ENCODE measurements around the gene CPB2. TPM values are rescaled to one million over a fixed set of nuclear protein-coding genes. Genes with fewer than 3 reads are reported as not detected.

The CPB2 gene
- total RNA-seq, 1 donor from 2014 or later: not detected

DNA sequence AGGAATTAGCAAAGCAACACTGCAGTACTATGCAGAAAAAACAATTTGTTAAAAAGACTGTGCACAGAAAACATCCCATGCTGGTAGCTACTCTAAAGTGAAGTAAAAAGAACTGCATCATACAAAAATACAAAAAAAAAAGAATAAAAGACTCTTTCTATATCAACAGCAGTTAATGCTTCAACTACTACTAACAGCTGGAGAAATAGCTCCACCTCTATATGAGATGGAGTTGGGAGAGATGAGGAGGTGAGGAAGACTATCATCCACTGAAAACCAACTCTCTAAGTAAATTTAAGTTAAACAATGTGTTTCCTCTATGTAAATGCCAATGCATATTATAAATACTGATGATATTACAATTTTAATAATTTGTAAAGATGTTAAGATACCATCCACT is 54.1 kb downstream of the CPB2 start:
- DNase-seq: no peak

DNA sequence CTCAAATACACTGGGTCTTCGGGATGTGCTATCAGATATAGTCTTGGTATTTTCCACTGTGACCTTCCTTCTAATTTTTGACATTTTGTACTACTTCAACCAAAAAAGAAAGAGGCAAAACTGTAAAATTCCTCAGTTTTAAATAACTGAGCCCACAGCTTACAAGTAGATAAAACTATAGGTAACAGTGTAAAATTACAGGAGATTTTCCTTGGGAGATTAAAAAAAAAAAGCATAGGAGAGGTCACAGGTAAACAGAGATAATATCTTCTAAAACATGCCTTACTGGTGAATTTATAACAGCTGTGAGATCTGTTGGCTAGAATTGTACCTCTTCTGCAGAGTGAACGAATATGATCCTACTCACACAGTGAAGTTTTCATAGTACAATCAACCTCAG is 59.4 kb downstream of the CPB2 start:
- DNase-seq: no peak

DNA sequence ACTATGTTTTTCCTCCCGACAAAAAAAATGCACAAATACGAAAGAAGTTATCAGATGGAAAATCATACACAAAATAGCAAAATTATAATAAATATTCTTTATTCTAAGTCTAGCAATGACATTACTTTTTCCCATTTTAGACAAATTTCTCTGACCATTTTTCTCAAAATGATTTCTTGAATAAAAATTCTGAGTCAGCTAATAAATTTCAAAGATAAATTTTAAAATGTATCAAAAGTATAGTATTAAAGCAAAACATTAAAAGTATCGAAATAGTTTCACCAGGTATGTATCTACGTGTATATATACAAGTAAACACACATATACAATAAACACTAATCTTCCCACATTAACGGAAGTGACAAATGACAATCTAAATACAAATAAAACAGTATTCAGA is 61.2 kb downstream of the CPB2 start:
- no peak for DNase-seq

DNA sequence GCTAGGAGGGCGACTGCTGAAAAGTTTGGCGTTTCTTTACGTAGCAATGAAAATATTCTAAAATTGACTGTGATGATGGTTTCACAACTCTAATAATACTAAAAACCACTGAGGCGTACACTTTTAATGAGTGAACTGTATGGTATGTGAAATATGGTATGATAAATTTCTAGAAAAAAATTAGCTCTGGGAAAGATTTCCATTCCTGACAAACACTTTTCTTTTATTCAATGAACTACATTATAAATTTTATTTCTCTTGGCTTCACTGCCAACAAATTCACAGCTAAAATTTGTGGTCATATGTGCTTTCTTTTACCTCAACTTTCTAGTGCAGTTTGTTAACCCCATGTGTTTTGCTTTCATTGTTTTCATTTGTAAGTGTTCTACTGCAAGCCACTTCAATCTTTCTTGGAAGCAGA is 63.4 kb downstream of the CPB2 start:
- no peak for DNase-seq

DNA sequence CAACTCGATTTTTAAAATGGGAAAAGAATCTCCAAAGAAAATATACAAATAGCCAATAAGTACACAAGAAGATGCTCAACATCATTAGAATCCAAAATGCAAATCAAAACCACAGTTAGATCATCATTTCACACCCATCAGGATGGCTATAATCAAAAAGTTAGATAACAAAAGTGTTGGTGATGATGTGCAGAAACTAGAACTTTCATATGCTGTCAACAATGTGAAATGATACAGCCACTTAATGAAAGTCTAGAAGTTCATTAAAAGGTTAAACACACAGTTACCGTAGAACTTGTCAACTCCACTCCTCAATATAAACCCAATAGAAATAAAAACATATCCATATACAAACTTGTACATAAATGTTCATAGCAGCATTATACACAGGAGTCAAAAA is 64.1 kb downstream of the CPB2 start:
- no peak for DNase-seq

DNA sequence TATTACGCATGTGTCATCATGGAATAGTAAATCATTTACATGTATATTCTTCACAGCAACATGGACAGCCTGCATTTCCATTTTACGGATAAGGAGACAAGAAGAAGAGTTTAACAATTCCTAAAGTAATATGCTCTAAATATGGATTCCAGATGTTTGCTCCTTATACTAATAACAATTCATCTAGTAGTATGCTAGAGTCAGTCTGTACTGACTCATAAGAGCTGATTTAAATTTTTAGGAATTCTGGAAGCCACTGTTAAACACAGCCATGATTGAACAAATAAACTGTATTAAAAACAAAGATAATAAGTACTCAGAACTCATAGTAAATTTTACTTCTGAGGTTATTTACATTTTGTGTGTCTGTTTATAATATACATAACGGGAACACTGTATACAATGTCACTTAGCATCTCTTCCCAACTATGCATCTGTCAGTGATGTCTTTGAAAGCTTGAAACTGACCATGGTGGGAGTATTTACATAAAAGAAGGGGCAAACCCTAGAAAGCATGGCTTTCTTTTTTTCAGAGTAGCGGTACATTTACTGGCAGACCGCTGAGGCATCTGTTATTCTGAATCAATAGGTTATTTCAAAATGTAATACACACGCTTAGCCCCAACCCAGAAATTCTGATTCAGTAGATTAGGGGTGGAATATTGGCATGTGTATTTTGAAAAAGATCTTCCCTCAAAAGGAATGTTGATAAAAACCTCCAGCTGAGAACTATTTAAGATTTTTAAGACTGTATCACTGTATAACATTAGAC is 65.2 kb downstream of the CPB2 start:
- DNase-seq: no peak

DNA sequence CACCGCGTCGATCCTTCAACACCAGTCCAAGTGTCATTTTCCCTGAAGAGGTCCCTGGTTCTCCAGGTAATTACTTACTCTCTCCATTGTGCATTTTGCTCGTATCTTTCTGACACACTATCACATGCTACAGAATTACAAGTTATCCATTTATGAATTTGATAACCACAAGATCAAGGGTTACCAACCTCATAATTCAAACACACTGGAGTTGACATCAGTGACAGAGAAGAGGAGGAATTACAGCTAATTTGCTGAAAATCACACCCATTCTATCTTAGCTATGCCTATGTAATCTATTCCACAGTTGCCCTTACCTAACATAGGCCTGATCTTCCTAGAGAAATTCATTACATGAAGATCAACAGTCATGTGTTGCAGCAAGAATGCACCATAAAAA is 66.5 kb downstream of the CPB2 start:
- DNase-seq: no peak

DNA sequence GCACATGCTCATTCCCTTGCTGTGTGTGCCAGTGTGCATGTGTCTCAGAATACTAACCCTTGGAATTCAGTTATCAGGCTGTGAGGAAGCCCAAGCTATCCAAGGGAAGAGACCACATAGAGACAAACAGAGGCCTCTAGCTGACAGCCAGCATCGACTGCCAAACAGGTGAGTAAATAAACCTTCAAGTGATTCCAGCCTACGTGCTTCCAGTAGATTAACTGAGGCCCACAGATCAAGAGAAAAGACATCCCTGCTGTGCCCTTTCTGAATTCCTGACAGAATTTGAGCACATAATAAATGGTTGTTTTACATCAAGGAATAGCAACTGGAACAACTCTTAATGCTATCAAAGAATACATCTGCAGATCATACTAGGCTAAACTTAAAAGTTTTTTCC is 69.8 kb downstream of the CPB2 start:
- DNase-seq: no peak

DNA sequence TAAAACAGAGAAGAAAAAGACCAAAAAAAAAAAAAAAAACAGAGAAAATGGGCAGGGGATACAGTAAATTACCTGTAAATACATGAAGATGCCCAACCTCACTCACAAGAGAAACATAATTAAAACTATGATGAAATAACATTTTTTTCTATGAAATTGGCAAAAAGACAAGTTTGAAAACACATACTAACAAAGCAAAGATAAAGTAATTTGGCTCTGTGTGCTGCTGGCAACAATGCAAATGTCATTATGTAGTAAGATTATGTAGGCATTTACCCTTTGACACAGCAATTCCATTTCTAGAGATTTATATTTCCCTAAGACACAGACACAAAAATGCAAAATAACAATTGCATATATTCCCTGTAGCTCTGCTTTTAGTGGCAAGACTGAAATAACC is 72.5 kb downstream of the CPB2 start:
- no peak for DNase-seq

DNA sequence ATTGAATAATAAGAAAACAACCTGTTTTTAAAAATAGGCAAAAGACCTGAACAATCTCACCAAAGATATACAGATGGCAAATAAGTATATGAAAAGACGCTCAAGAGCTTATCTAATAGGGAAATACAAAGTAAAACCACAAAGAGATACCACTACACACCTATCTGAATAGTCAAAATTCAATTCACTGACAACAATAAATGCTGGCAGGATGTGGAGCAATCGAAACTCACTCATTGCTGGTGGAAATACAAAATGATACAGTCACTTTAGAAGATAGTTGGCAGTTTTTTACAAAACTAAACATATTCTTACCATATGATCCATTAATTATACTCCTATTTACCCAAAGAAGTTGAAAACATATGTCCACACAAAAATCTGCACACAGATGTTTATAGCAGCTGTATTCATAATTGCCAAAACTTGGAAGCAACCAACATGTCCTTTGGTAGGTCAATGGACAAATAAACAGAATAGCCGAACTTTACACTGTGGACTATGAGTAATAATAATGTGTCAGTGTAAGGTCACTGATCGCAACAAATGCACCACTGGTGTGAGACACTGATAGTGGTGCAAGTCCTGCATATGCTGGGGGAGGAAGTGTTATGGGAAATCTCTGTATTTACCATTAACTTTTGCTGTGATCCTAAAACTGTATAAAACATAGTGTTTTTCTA is 73.1 kb downstream of the CPB2 start:
- no peak for DNase-seq

DNA sequence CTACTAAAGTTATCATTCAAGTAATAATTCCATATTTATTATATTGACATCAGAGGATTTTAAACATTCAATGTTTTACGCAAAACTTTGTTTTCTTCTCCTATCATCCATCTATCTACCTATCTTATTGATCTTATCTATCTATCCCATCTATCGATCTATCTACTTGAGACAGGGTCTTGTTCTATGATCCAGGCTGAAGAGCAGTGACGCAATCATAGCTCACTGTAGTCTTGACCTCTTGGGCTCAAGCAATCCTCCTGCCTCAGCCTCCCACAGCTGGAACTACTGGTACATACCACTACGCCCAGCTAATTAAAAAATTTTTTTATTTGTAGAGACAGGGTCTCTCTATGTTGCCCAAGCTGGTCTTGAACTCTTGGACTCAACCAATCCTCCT is 79.7 kb downstream of the CPB2 start:
- DNase-seq: no peak

DNA sequence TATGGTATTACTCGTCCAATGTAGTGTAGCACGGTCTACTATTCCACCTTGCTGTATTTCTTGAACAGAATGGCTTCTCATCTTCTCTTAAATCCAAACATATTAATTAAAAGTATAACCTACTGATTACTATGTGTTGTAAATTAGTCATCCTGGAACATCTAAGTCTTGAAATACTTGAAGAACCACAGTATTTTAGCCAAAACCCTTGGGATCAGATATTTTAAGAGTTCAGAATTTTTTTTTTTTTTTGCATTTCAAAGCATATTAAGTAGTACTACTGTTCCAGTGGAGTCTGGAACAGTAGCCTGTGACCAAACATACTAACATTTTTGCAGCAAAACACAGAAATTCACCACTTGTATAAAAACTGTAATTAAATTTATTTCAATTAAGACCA is 82.4 kb downstream of the CPB2 start:
- DNase-seq: no peak

DNA sequence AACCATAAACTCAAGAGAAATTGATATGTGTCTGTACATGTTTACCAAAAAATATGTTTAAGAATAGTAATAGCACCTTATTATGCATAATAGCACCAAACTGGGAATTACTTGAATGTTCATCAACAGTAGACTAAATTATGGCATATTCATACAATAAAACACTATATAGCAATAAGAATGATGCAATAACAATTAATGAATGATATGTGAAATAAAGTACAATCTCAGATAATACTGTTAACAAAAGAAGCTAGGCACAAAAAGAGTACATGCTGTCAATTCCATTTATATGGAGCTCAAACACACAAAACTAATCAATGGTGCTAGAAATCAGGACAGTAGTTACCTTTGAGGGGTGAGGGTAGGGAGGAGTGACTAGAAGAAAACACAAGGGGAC is 88.6 kb downstream of the CPB2 start:
- DNase-seq: no peak

DNA sequence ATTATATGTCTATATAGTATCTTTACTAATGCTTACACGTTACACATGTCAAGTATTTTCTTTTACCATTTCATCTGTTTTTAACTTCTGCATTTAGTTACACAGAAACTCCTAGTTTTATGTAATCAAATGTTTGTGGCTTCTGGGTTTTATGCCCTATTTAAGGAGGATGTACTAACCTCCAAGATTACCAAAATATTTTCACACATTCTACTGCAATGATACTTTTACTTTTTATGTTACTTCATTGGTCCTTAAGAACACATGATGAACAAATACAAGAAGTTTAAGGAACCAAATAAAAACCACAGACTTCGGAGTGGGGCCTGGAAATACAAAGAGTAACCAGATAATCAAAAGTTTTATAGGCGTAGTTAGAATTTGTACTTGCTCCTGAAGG is 89.5 kb downstream of the CPB2 start:
- no peak for DNase-seq

DNA sequence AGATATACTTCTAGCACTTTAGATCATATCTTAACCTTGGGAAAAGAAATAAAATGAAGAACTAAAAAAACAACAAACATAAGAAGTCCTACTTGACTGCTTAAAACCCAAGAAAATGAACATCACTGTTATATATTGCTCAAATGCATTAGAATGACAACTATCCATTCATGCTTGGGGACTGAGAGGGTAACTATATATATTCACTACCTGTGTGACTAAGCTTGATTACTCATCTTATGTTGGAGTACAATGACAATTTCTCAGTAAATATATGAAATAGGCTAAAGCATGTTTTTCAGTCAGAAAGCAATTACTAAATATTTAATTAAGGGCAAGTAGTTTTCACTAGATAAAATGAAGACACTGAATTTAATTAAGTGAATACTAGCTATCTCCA is 92.4 kb downstream of the CPB2 start:
- DNase-seq: no peak

DNA sequence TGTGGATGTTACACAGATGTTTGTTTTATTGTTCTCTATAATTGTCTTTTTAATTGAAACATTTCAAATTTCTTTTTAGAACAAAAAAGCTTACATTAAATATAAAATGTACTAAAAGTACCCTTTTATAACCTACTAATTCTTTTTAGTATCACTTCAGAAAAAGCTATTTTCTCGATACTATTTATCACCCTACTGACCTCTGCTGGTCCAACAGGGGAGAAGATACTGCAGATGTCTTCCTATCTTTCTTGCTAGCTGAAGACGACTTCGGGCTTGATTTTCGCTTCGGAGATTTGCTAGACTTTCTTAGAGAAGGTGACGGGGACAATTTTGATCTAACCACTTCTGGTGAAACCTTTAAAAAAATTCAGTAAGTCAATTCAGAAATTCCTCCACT is 94.7 kb downstream of the CPB2 start:
- DNase-seq: peak; percentile 22

DNA sequence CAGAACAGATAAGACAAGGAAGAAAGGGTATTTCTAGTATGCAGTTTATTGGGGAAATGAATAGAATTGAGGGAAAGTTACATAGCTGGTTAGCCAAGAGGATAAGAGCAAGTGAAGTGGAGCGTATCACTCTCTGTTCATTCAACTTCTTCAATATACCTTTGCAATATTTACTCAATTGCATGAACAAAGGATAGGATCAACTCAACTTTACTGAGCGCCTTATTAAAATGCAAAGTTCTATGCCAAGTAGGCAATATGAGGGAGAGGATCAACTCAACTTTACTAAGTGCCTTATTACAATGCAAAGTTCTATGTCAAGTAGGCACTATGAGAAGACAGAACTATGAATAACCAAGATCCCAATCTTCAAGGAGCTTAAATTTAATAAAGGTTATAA is 96.2 kb downstream of the CPB2 start:
- no peak for DNase-seq

DNA sequence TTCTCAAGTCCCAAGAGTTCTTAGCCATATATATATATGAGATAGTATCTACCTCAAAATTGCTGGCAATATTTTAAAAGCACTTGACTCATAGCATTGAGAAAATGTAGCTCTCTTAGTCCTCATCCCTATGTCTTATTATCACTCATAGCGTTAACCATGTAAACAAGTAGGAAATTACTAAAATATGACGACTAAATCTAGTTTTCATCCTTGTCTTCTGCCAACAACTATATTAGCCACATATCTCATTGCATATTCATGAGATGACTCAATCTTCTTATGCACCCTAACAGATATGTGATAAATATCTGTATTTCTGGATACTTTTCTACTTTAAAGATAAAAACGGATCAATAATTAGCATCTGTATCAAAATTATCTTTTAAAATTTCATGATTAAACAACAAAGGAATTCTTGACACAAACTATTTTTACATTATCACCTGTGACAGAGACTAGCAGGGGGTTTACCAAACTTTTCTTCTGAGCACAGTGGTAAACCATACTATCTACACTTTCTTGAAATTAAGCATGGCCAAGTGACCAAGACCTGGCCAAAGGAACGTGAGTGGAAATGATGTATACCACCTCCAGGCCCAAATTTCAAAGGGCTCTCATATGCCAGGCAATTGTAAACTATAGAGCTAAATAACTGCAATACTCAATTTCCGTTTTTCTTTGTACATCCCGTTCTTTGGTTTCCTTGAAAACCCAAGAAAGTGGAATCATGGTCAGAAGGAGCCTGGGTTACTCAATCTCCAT is 98.0 kb downstream of the CPB2 start:
- no peak for DNase-seq

DNA sequence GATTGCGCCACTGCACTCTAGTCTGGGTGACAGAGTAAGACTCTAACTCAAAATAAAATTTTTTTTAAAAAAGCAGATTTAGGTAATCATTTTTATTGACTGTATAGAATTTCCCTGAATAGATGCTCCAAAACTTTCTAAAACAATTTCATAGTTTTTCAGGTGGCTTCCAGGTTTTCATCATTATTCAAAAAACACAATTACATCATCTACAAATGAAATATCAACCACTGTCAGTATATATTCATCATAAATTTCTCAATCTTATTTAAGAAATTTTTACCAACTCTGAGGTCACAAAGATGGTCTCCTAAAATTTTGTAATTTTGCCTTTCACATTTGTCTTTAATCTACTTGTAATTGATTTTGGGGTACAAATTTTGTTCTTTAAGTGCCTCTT is 100.3 kb downstream of the CPB2 start:
- DNase-seq: no peak

Data from dermis blood vessel endothelial cell (primary cell).